Large intestine (tissue), 3 donors: Measurements from ENCODE around the gene WWOX. TPM values are rescaled to one million over a fixed set of nuclear protein-coding genes. Genes with fewer than 3 reads are reported as not detected.

Experiments
- DNase-seq, 2 donors: peaks; one replicate each; pipeline versions ENCODE4 v3.0.0 to v3.0.0-alpha.2; 2013
- H3K27ac ChIP-seq: one replicate; pipeline ENCODE4 v1.5.1; 2013; ENCODE audit warnings: low read length
- H3K27me3 ChIP-seq: 2 replicates; pipeline ENCODE4 v1.6.1; 2013; ENCODE audit warnings: low read length; ENCODE audit not compliant: control insufficient read depth, insufficient read depth
- H3K36me3 ChIP-seq: 2 replicates; pipeline ENCODE4 v1.6.1; 2013; ENCODE audit warnings: low read length; ENCODE audit not compliant: control insufficient read depth, insufficient read depth
- H3K4me1 ChIP-seq: one replicate; pipeline ENCODE4 v1.6.1; 2013; ENCODE audit warnings: low read length; ENCODE audit not compliant: control insufficient read depth, insufficient read depth
- H3K4me3 ChIP-seq: one replicate; pipeline ENCODE4 v1.5.1; 2013; ENCODE audit warnings: low read length
- H3K9me3 ChIP-seq: one replicate; pipeline ENCODE4 v1.6.1; 2013; ENCODE audit warnings: mild to moderate bottlenecking, low read depth, low read length, moderate library complexity; ENCODE audit not compliant: control insufficient read depth
- WGBS: methylation state at CpG from one replicate; pipeline ENCODE4 v1.1.5; 2013; ENCODE audit warnings: low lambda C conversion rate; ENCODE audit not compliant: insufficient coverage; 5-methylcytosine and 5-hydroxymethylcytosine counted together
- polyA plus RNA-seq: library from polyadenylated mRNA; unstranded; fragments of 120-200 nt; gene quantifications from one replicate; pipeline ENCODE4 v1.2.1, GENCODE V29; 2013

WWOX gene
- polyA plus RNA-seq, 1 donor = 16.2 TPM

GRCh38 chr16:79172976-79173500 lies 1073.6 kb downstream of the WWOX start:
- DNase-seq = no peak
- Histone ChIP-seq H3K27me3 (no peaks in the 10 kb centered on the region), H3K4me3 (no peak overlapping the region), H3K9me3 (no peaks in the 10 kb centered on the region), H3K27ac (no peak overlapping the region), H3K4me1 (peaks cover 12% of the 10 kb centered on the region), H3K36me3 (no peaks in the 10 kb centered on the region)
- WGBS = no CpG with 5 or more reads among the region's 4 CpGs

DNA sequence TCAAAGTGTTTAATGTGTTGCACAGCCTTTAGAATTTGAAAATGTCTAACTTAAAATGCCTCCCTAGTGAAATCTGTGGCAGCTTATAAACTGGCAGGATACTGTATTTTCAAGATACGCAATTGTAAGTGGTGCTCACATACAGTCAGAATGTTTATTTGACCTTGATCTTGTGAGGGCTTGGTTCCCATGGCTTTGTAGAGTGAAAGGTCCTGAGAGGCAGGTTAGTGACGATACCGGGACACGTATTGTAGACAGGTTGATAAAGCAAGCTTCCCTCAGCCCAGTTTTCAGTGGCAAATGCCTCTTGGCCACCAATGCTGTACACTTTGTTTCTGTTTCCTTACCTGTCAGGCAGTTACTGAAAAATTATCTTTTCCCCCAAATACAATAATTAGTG lies 1074.5 kb downstream of the WWOX start:
- Histone ChIP-seq H3K4me3 (no peak overlapping the region), H3K9me3 (no peaks in the 10 kb centered on the region), H3K36me3 (no peaks in the 10 kb centered on the region), H3K4me1 (peaks cover 9% of the 10 kb centered on the region), H3K27me3 (no peaks in the 10 kb centered on the region), H3K27ac (no peak overlapping the region)
- WGBS = no CpG with 5 or more reads among the region's 4 CpGs
- DNase-seq = no peak

- Histone ChIP-seq H3K36me3 (no peaks in the 10 kb centered on the region), H3K27ac (no peak overlapping the region)
- WGBS = 83% methylated on average over 1 of the region's 6 CpGs
Observed at GRCh38 chr16:79175286-79176057, 1076.0 kb downstream of the WWOX start.

GRCh38 chr16:79177018-79177417 lies 1077.6 kb downstream of the WWOX start:
- no peak for DNase-seq
- Histone ChIP-seq H3K27me3 (no peaks in the 10 kb centered on the region), H3K9me3 (peaks cover 2% of the 10 kb centered on the region), H3K27ac (no peak overlapping the region), H3K36me3 (no peaks in the 10 kb centered on the region), H3K4me1 (no peaks in the 10 kb centered on the region), H3K4me3 (no peak overlapping the region)
- WGBS = 100% methylated on average over 1 of the region's 14 CpGs

More at GRCh38 chr16:79175286-79176057, 1076.0 kb downstream of the WWOX start:
- Histone ChIP-seq H3K4me1 (no peaks in the 10 kb centered on the region), H3K27me3 (no peaks in the 10 kb centered on the region), H3K9me3 (peaks cover under 1% of the 10 kb centered on the region), H3K4me3 (no peak overlapping the region)
- no peak for DNase-seq

- H3K4me3 ChIP-seq = no peak overlapping the region
- H3K27ac ChIP-seq = no peak overlapping the region
- DNase-seq = no peak
- H3K36me3 ChIP-seq = no peaks in the 10 kb centered on the region
- H3K4me1 ChIP-seq = no peaks in the 10 kb centered on the region
- WGBS = 100% methylated on average over 2 of the region's 3 CpGs
- H3K9me3 ChIP-seq = peaks cover 2% of the 10 kb centered on the region
- H3K27me3 ChIP-seq = no peaks in the 10 kb centered on the region
Observed at GRCh38 chr16:79181419-79181818, 1082.0 kb downstream of the WWOX start.

DNA sequence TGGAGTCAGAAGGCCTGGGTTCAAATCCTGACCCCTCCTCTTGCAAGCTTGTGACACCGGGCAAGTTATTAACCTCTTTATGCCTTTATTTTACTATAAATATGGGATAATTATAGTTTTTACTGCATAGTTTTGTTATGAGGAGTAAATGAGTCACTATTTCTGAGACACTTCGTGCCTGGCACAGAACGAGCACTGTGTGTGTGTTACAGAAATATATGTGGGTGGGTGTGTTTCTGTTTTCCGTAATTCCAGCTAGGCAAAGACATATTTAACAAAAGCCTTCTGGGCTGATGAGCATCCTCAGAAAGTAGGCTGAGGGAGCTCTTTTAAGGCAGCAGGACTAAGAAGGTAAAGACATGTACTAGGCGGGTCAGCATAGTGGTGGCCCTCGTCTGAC lies 1083.2 kb downstream of the WWOX start:
- H3K4me1 ChIP-seq = no peaks in the 10 kb centered on the region
- no peaks in the 10 kb centered on the region for H3K36me3 ChIP-seq
- H3K4me3 ChIP-seq = no peak overlapping the region
- peaks cover 3% of the 10 kb centered on the region for H3K9me3 ChIP-seq
- no peak for DNase-seq
- H3K27ac ChIP-seq = no peak overlapping the region
- no peaks in the 10 kb centered on the region for H3K27me3 ChIP-seq
- 83% methylated on average over 3 of the region's 6 CpGs for WGBS

DNA sequence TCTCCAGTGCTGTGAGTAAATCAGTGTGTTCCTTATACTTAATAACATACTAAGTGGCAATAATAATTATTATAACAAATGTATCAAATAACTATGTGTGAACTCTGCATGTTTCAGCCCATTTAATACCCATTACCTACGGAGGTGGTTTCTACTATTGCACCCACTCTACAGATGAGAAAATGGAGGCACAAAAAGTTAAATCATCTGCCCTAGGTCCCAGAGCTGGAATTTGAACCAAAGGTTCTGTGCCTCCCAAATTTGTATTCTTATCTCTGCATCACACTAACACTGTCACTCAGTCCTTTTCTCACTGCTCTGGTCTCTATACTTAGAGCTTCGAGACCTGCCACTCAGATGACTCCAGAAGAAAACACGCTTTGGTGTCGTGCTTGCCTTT lies 1084.1 kb downstream of the WWOX start:
- no peaks in the 10 kb centered on the region for H3K27me3 ChIP-seq
- H3K9me3 ChIP-seq = peaks cover 8% of the 10 kb centered on the region
- no peaks in the 10 kb centered on the region for H3K4me1 ChIP-seq
- DNase-seq = no peak
- H3K4me3 ChIP-seq = no peak overlapping the region
- H3K36me3 ChIP-seq = no peaks in the 10 kb centered on the region
- WGBS = 90% methylated on average over 4 of the region's 4 CpGs
- H3K27ac ChIP-seq = no peak overlapping the region

- Histone ChIP-seq H3K4me1 (no peaks in the 10 kb centered on the region), H3K36me3 (no peaks in the 10 kb centered on the region), H3K27ac (no peak overlapping the region), H3K4me3 (no peak overlapping the region), H3K27me3 (no peaks in the 10 kb centered on the region), H3K9me3 (peaks cover 8% of the 10 kb centered on the region)
- 100% methylated on average over 1 of the region's 2 CpGs for WGBS
- no peak for DNase-seq
Observed at GRCh38 chr16:79184464-79185030, 1085.1 kb downstream of the WWOX start.

- no peak for DNase-seq
- Histone ChIP-seq H3K27me3 (no peaks in the 10 kb centered on the region), H3K4me1 (no peaks in the 10 kb centered on the region), H3K4me3 (no peak overlapping the region), H3K27ac (no peak overlapping the region), H3K9me3 (peaks cover 6% of the 10 kb centered on the region), H3K36me3 (no peaks in the 10 kb centered on the region)
- WGBS = 97% methylated on average over 3 of the region's 4 CpGs
Observed at GRCh38 chr16:79185711-79186110, 1086.3 kb downstream of the WWOX start.

DNA sequence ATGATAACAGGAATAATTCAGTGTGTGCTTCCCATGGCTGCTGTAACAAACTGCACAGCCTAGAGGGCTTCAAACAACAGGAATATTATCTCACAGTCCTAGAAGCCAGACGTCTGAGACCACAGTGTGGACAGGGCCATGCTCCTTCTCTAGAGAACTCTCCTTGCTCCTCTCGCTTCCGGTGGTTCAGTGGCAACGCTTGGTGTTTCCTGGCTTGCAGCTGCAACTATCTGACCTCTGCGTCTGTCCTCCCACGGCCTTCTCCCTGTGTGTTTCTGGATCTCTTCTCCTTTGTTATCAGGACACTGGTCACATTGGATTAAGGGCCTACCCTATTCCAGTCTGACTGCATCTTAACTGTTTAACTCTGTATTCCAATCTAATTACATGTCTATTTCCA lies 1086.7 kb downstream of the WWOX start:
- Histone ChIP-seq H3K27ac (no peak overlapping the region), H3K4me1 (no peaks in the 10 kb centered on the region), H3K27me3 (no peaks in the 10 kb centered on the region), H3K9me3 (peaks cover 6% of the 10 kb centered on the region), H3K4me3 (no peak overlapping the region), H3K36me3 (no peaks in the 10 kb centered on the region)
- DNase-seq = no peak
- WGBS = 87% methylated on average over 3 of the region's 6 CpGs
